H9 (cell line): ENCODE data around the gene ZFP62. TPM values are rescaled to one million over a fixed set of nuclear protein-coding genes. Genes with fewer than 3 reads are reported as not detected.
A peak's percentile ranks its signal among the peaks of the same experiment; 100 is the strongest.

Experiments used
- DNase-seq: peaks from one replicate; pipeline ENCODE4 v3.0.0-alpha.2; 2017
- H2AFZ ChIP-seq: one replicate; pipeline ENCODE4 v1.6.1; 2013; ENCODE audit warnings: mild to moderate bottlenecking, low read length, control low read depth, moderate library complexity
- H2AK5ac ChIP-seq: 2 replicates; pipeline ENCODE4 v1.6.1; 2013; ENCODE audit warnings: low read length, control low read depth, mixed read lengths; ENCODE audit not compliant: insufficient read length
- H2BK120ac ChIP-seq: one replicate; pipeline ENCODE4 v1.6.1; 2013; ENCODE audit warnings: low read depth, mild to moderate bottlenecking, low read length, control low read depth, inconsistent platforms; ENCODE audit not compliant: poor library complexity, severe bottlenecking
- H2BK12ac ChIP-seq: 2 replicates; pipeline ENCODE4 v1.6.1; 2013; ENCODE audit warnings: low read length, control low read depth, mixed read lengths, low read depth; ENCODE audit not compliant: insufficient read length
- H2BK15ac ChIP-seq: 2 replicates; pipeline ENCODE4 v1.6.1; 2013; ENCODE audit warnings: low read depth, low read length, control low read depth
- H2BK20ac ChIP-seq: one replicate; pipeline ENCODE4 v1.6.1; 2013; ENCODE audit warnings: low read depth, mild to moderate bottlenecking, low read length, control low read depth, inconsistent platforms; ENCODE audit not compliant: poor library complexity, severe bottlenecking
- H2BK5ac ChIP-seq: 2 replicates; pipeline ENCODE4 v1.6.1; 2013; ENCODE audit warnings: low read length, control low read depth, mixed read lengths; ENCODE audit not compliant: insufficient read length
- H3K14ac ChIP-seq: 2 replicates; pipeline ENCODE4 v1.6.1; 2013; ENCODE audit warnings: low read length, control low read depth; ENCODE audit not compliant: insufficient read depth
- H3K18ac ChIP-seq: 2 replicates; pipeline ENCODE4 v1.6.1; 2013; ENCODE audit warnings: low read depth, mild to moderate bottlenecking, mixed read lengths, low read length, control low read depth; ENCODE audit not compliant: insufficient read length
- H3K23ac ChIP-seq: 2 replicates; pipeline ENCODE4 v1.6.1; 2013; ENCODE audit warnings: low read length, control low read depth, mixed read lengths, low read depth; ENCODE audit not compliant: insufficient read length
- H3K23me2 ChIP-seq: 2 replicates; pipeline ENCODE4 v1.6.1; 2013; ENCODE audit warnings: low read depth, mild to moderate bottlenecking, mixed read lengths, low read length, control low read depth; ENCODE audit not compliant: insufficient read length, poor library complexity, severe bottlenecking
- H3K27ac ChIP-seq: 2 replicates; pipeline ENCODE4 v1.5.1; 2013; ENCODE audit warnings: low read length, control low read depth, mixed read lengths, low read depth; ENCODE audit not compliant: insufficient read length
- H3K27me3 ChIP-seq: 2 replicates; pipeline ENCODE4 v1.6.1; 2013; ENCODE audit warnings: low read length, control low read depth, inconsistent platforms; ENCODE audit not compliant: insufficient read depth
- H3K4ac ChIP-seq: 2 replicates; pipeline ENCODE4 v1.6.1; 2013; ENCODE audit warnings: low read depth, mild to moderate bottlenecking, control low read depth, inconsistent platforms, low read length, moderate library complexity
- H3K4me1 ChIP-seq: 2 replicates; pipeline ENCODE4 v1.6.1; 2013; ENCODE audit warnings: low read length, control low read depth, inconsistent platforms; ENCODE audit not compliant: insufficient read depth
- H3K4me2 ChIP-seq: 2 replicates; pipeline ENCODE4 v1.6.1; 2013; ENCODE audit warnings: low read length, control low read depth, mixed read lengths; ENCODE audit not compliant: insufficient read length, insufficient read depth
- H3K56ac ChIP-seq: 2 replicates; pipeline ENCODE4 v1.6.1; 2013; ENCODE audit warnings: low read depth, mild to moderate bottlenecking, mixed read lengths, low read length, control low read depth; ENCODE audit not compliant: insufficient read length
- H3K79me1 ChIP-seq: 2 replicates; pipeline ENCODE4 v1.6.1; 2013; ENCODE audit warnings: low read depth, mild to moderate bottlenecking, moderate library complexity, low read length, control low read depth, inconsistent platforms; ENCODE audit not compliant: insufficient read depth, poor library complexity, severe bottlenecking
- H3K79me2 ChIP-seq: 2 replicates; pipeline ENCODE4 v1.6.1; 2013; ENCODE audit warnings: low read length, control low read depth, inconsistent platforms; ENCODE audit not compliant: insufficient read depth
- H3K9ac ChIP-seq: 2 replicates; pipeline ENCODE4 v1.6.1; 2013; ENCODE audit warnings: low read length, control low read depth, mixed read lengths; ENCODE audit not compliant: insufficient read length; ENCODE audit errors: extremely low read depth
- H3K9me3 ChIP-seq: one replicate; pipeline ENCODE4 v1.6.1; 2013; ENCODE audit warnings: low read depth, low read length, inconsistent platforms; ENCODE audit not compliant: control insufficient read depth
- H3T11ph ChIP-seq: one replicate; pipeline ENCODE4 v1.6.1; 2013; ENCODE audit warnings: mild to moderate bottlenecking, low read length, control low read depth, inconsistent platforms
- H4K20me1 ChIP-seq: one replicate; pipeline ENCODE4 v1.6.1; 2013; ENCODE audit not compliant: control insufficient read depth, insufficient read length, insufficient read depth
- H4K5ac ChIP-seq: 2 replicates; pipeline ENCODE4 v1.6.1; 2013; ENCODE audit warnings: low read depth, mild to moderate bottlenecking, mixed read lengths, low read length, control low read depth; ENCODE audit not compliant: insufficient read length
- H4K8ac ChIP-seq: replicated peaks from 2 replicates; pipeline ENCODE4 v1.6.1; 2013; ENCODE audit warnings: low read length, control low read depth, mixed read lengths, low read depth; ENCODE audit not compliant: insufficient read length
- H4K91ac ChIP-seq: 2 replicates; pipeline ENCODE4 v1.6.1; 2013; ENCODE audit warnings: low read depth, mild to moderate bottlenecking, moderate library complexity, mixed read lengths, low read length, control low read depth; ENCODE audit not compliant: insufficient read length
- H3K27ac Mint-ChIP-seq, 3 experiments: 2 replicates in 2 of 3; 3 replicates in 1 of 3; pipeline ENCODE4 v1.8.0; 2020 to 2021; ENCODE audit warnings: mixed read lengths in 3 of 3, mild to moderate bottlenecking in 1 of 3, moderate library complexity in 1 of 3
- H3K27me3 Mint-ChIP-seq: 2 replicates; pipeline ENCODE4 v1.8.0; 2021; ENCODE audit warnings: low read depth, mild to moderate bottlenecking, moderate library complexity, mixed read lengths
- H3K36me3 Mint-ChIP-seq, 3 experiments: 2 replicates in 2 of 3; 3 replicates in 1 of 3; pipeline ENCODE4 v1.8.0; 2020 to 2021; ENCODE audit warnings: low read depth in 3 of 3, mixed read lengths in 3 of 3; ENCODE audit not compliant: insufficient read depth in 1 of 3
- H3K4me1 Mint-ChIP-seq, 2 experiments: 2 replicates each; pipeline ENCODE4 v1.8.0; 2020; ENCODE audit warnings: mixed read lengths in 2 of 2
- H3K4me3 Mint-ChIP-seq, 2 experiments: 2 replicates in 1 of 2; 3 replicates in 1 of 2; pipeline ENCODE4 v1.8.0; 2020 to 2021; ENCODE audit warnings: mild to moderate bottlenecking in 2 of 2, mixed read lengths in 2 of 2, moderate library complexity in 1 of 2
- H3K9me3 Mint-ChIP-seq, 2 experiments: 2 replicates in 1 of 2; 3 replicates in 1 of 2; pipeline ENCODE4 v1.8.0; 2020; ENCODE audit warnings: mild to moderate bottlenecking in 2 of 2, mixed read lengths in 2 of 2, moderate library complexity in 1 of 2
- WGBS: extraction: QIAGEN DNeasy Blood & Tissue Kit; methylation state at CpG from one replicate; pipeline ENCODE4 v1.1.7; 2013; ENCODE audit warnings: missing lambda C conversion rate, low lambda C conversion rate, mixed read lengths; ENCODE audit not compliant: insufficient read length; ENCODE audit errors: extremely low coverage; 5-methylcytosine and 5-hydroxymethylcytosine counted together
- total RNA-seq: library from RNA; stranded (reverse); gene quantifications from 2 replicates; pipeline ENCODE4 v1.2.1, GENCODE V29; 2021
- TF ChIP-seq, protein P1 (sequence below): fragments of 200-600 bp; sonication (generic); conservative IDR thresholded peaks from 3 replicates; pipeline ENCODE4 v1.8.0; 2021; ENCODE audit warnings: antibody characterized with exemption, mild to moderate bottlenecking

Gene ZFP62
- total RNA-seq, 1 experiment from 2014 or later: 16.2 TPM

DNA sequence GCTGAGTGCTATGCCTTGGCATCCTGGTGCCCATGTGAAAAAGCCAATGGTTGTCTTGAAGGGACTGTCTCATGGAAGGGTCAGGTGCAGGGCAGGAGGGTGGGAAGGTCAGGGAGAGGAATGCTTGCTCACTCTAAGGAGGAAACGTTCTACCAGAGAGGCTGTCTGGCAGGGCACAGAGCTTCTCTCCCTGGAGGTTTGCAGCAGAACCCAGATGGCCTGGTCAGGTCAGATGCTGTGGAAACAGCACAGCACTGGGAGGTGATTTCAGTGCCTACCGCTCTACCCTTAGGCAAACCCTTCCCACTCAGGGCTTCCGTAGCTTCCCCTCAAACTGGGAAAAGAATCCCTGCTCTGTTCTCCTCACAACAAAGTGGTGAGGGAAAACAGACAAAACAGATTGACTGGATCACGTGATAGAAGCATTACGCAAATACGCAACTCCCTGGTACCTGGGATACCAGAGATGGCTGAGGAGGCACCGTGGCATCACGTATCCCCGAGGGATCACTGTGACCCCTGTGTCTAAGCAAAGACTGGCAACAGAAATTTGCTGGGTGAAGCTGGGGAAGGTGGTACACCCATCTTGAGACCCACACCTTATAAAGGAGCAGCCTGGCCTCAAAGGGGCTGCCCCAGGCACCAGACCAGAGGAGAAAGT is 54.6 kb downstream of the ZFP62 start:
- Mint-ChIP-seq H3K27ac (no peak overlapping the region; a peak in 2 of 7 replicates), H3K27me3 (no peaks in the 10 kb centered on the region), H3K36me3 (peaks cover 2 to 34% (median 19%) of the 10 kb centered on the region in 3 experiments; a peak in 6 of 7 replicates), H3K4me1 (peaks cover 55 to 66% of the 10 kb centered on the region in 2 experiments), H3K4me3 (peak overlapping the region in 1 of 2 experiments; percentile 60; a peak in 2 of 5 replicates), H3K9me3 (no peaks in the 10 kb centered on the region; a peak in 1 of 5 replicates)
- H2BK12ac ChIP-seq: no peak overlapping the region
- H2BK15ac ChIP-seq: no peak overlapping the region
- H3K79me1 ChIP-seq: no peaks in the 10 kb centered on the region
- H4K20me1 ChIP-seq: no peaks in the 10 kb centered on the region
- H3K23me2 ChIP-seq: peaks cover 15% of the 10 kb centered on the region
- H2AFZ ChIP-seq: no peak overlapping the region
- H3K9ac ChIP-seq: no peak overlapping the region
- H3K4ac ChIP-seq: no peak overlapping the region
- H2BK120ac ChIP-seq: no peak overlapping the region
- H3K18ac ChIP-seq: no peak overlapping the region
- no peak overlapping the region for H3K23ac ChIP-seq
- no peak overlapping the region for H2AK5ac ChIP-seq
- TF ChIP-seq, protein P1, sequence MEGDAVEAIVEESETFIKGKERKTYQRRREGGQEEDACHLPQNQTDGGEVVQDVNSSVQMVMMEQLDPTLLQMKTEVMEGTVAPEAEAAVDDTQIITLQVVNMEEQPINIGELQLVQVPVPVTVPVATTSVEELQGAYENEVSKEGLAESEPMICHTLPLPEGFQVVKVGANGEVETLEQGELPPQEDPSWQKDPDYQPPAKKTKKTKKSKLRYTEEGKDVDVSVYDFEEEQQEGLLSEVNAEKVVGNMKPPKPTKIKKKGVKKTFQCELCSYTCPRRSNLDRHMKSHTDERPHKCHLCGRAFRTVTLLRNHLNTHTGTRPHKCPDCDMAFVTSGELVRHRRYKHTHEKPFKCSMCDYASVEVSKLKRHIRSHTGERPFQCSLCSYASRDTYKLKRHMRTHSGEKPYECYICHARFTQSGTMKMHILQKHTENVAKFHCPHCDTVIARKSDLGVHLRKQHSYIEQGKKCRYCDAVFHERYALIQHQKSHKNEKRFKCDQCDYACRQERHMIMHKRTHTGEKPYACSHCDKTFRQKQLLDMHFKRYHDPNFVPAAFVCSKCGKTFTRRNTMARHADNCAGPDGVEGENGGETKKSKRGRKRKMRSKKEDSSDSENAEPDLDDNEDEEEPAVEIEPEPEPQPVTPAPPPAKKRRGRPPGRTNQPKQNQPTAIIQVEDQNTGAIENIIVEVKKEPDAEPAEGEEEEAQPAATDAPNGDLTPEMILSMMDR: no peak
- H2BK20ac ChIP-seq: no peak overlapping the region
- no peaks in the 10 kb centered on the region for H3K9me3 ChIP-seq
- H4K5ac ChIP-seq: no peak overlapping the region
- no peak overlapping the region for H4K91ac ChIP-seq
- H3K56ac ChIP-seq: no peak overlapping the region
- no peak overlapping the region for H3K27ac ChIP-seq
- H2BK5ac ChIP-seq: no peak overlapping the region
- H3K79me2 ChIP-seq: peaks cover 5% of the 10 kb centered on the region; the same call in 1 of the 2 replicates
- no peak overlapping the region for H3T11ph ChIP-seq
- DNase-seq: no peak
- no peak overlapping the region for H3K14ac ChIP-seq
- no CpG with 5 or more reads among the region's 9 CpGs for WGBS
- H3K4me2 ChIP-seq: no peak overlapping the region
- H3K27me3 ChIP-seq: no peaks in the 10 kb centered on the region
- peaks cover 13% of the 10 kb centered on the region for H3K4me1 ChIP-seq
- H4K8ac ChIP-seq: no peak overlapping the region
